ENCODE measurements around the gene CCT7.
"Not testable (repeated sequence)": the region's sequence is repeated elsewhere in the genome, so short reads cannot be mapped to it uniquely, and the experiment has no call there.

Gene CCT7

DNA sequence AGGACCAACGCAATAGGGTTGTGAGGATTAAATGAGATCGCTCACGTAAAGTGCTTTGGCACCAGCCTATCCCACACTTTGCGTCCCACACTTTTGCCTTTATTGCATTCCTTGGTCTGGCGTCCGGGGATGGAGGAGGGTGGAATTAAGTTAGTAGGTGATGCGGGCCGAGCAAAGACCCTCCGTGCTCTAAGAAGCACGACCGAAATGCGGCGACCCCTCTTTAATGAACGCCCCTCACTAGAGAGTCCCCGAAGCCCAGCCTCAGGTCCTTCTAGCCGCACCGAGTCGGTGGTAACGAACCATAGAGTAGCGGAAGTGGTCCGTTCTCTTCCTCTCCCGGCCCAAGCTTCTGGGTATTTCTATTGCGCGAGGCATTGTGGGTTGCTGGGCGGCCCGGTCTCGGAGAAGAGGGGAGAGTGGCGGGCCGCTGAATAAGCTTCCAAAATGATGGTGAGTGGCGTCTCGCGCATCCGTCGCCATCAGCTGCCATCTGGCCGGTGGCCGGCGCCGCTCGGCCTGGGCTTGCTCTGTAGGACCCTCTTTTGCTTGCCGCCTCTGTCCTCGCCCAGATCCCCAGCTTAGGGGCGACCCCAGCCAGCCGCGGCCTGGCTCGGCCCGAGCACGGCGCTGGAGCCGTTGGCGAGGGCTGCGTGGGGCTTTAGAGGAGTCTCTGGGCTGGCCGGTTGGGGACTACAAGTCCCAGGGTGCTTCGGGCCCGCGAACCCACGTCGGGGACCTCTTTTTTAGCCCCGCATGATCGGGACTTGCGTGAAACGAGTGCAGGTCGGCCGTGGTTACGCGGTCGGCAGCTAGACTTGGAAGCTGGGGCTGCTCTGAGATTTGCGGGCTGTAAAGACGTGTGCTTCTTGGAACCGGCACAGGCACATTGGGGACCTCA, at the start of gene CCT7:
CCT7 (plus strand) TSS at position 377 of the 901 bp plus-strand sequence; CDS start at position 448, 71 bp downstream.
- Histone ChIP-seq H3K4me2 (ENCODE audit: low read length) (peak within 1 kb of the TSS; percentile 99), H3K4me3 (ENCODE audit: low read depth, low read length) (peak within 1 kb of the TSS; percentile 71), H2AFZ (peak within 1 kb of the TSS; percentile 98), H3K27ac (peak within 1 kb of the TSS; percentile 95), H3K4me1 (peaks cover 7% of the 10 kb centered on the region), H3K36me3 (ENCODE audit: control insufficient read depth, insufficient read depth, low read length) (no peaks in the 10 kb centered on the region), H3K79me2 (peaks cover 16% of the 10 kb centered on the region), H3K9me3 (ENCODE audit: control insufficient read depth, low read length) (no peaks in the 10 kb centered on the region), H3K27me3 (ENCODE audit: control insufficient read depth, insufficient read depth, low read length) (no peaks in the 10 kb centered on the region), H3K9ac (peak within 1 kb of the TSS; percentile 88)
- TF ChIP-seq, protein P1, sequence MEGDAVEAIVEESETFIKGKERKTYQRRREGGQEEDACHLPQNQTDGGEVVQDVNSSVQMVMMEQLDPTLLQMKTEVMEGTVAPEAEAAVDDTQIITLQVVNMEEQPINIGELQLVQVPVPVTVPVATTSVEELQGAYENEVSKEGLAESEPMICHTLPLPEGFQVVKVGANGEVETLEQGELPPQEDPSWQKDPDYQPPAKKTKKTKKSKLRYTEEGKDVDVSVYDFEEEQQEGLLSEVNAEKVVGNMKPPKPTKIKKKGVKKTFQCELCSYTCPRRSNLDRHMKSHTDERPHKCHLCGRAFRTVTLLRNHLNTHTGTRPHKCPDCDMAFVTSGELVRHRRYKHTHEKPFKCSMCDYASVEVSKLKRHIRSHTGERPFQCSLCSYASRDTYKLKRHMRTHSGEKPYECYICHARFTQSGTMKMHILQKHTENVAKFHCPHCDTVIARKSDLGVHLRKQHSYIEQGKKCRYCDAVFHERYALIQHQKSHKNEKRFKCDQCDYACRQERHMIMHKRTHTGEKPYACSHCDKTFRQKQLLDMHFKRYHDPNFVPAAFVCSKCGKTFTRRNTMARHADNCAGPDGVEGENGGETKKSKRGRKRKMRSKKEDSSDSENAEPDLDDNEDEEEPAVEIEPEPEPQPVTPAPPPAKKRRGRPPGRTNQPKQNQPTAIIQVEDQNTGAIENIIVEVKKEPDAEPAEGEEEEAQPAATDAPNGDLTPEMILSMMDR (IDR thresholded peaks at IDR 0.05): no peak

DNA sequence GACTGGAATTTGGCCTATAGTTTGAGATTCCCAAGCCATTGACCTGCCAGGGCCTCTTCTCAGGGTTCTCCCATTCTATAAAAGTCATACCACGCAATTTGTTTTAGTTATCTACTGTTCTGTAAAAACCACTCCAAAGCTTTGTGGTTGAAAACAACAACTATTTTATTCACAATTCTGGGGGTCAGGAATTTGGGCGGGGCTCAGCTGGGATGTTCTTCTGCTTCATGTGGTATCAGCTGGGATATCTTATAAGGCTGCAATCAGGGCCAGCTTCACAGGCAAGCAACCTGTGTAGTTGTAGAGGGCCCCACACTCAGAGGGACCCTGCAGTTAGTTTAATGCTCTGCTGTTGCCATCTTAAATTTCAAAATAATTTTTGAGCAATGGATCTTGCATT, 48.1 kb upstream of the CCT7 start:
- H3K4me3 ChIP-seq (ENCODE audit: low read depth, low read length): no peak overlapping the region

DNA sequence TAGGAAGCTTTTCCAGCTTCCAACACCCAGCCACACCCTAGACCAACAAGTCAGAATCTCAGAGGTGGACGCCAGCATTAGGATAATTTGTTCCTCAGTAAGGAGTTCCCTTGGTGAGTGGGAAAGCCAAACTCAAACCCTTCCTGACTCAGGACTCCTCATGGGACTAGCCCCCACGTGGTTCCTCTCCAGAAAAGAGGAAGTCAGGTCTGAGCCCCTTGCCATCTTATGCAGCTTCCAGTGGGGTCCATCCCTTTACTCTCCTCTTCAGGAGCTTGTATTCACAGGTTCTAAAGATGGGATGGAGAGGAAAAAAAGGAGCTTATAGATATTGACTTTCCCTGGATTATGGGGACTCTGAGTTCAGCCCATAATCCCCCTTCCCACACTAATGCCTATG, 46.6 kb upstream of the CCT7 start:
- no peaks in the 10 kb centered on the region for H3K27me3 ChIP-seq (ENCODE audit: control insufficient read depth, insufficient read depth, low read length)
- H3K9ac ChIP-seq: no peak overlapping the region
- no peak overlapping the region for H3K27ac ChIP-seq
- no peak overlapping the region for H3K4me3 ChIP-seq (ENCODE audit: low read depth, low read length)
- H3K4me2 ChIP-seq (ENCODE audit: low read length): no peak overlapping the region
- H3K36me3 ChIP-seq (ENCODE audit: control insufficient read depth, insufficient read depth, low read length): no peaks in the 10 kb centered on the region
- TF ChIP-seq, protein P1 (IDR thresholded peaks at IDR 0.05): no peak
- H3K9me3 ChIP-seq (ENCODE audit: control insufficient read depth, low read length): no peaks in the 10 kb centered on the region
- H3K4me1 ChIP-seq: no peaks in the 10 kb centered on the region
- no peak overlapping the region for H2AFZ ChIP-seq
- no peaks in the 10 kb centered on the region for H3K79me2 ChIP-seq

More for the DNA sequence above, 48.1 kb upstream of the CCT7 start:
- Histone ChIP-seq H3K4me2 (ENCODE audit: low read length) (no peak overlapping the region), H2AFZ (no peak overlapping the region), H3K36me3 (ENCODE audit: control insufficient read depth, insufficient read depth, low read length) (no peaks in the 10 kb centered on the region), H3K27me3 (ENCODE audit: control insufficient read depth, insufficient read depth, low read length) (no peaks in the 10 kb centered on the region), H3K9ac (no peak overlapping the region), H3K79me2 (no peaks in the 10 kb centered on the region), H3K4me1 (no peaks in the 10 kb centered on the region), H3K27ac (no peak overlapping the region), H3K9me3 (ENCODE audit: control insufficient read depth, low read length) (no peaks in the 10 kb centered on the region)
- TF ChIP-seq, protein P1 (IDR thresholded peaks at IDR 0.05): no peak

DNA sequence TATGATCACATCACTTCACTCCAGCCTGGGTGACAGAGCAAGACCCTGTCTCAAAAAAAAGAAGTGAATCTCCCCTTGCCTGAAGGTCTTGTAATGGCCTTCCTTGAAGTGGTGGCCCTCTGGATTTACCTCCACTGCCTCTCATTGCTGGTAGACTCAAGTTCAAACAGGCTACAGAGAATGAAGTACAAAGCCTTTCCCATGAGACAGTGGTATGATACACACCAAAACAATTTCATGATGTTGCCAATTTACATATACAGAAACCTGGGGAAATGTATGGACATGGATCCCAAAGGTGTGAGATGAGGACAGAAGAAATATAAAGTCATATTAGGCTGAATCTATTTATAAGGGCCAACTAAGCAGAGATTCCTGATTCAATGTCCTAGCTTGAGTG, 36.5 kb upstream of the CCT7 start:
- no peak overlapping the region for H2AFZ ChIP-seq
- H3K4me3 ChIP-seq (ENCODE audit: low read depth, low read length): no peak overlapping the region
- no peak overlapping the region for H3K9ac ChIP-seq
- TF ChIP-seq, protein P1 (IDR thresholded peaks at IDR 0.05): no peak
- H3K27ac ChIP-seq: no peak overlapping the region
- H3K4me1 ChIP-seq: no peaks in the 10 kb centered on the region
- no peak overlapping the region for H3K4me2 ChIP-seq (ENCODE audit: low read length)
- H3K9me3 ChIP-seq (ENCODE audit: control insufficient read depth, low read length): no peaks in the 10 kb centered on the region
- no peaks in the 10 kb centered on the region for H3K36me3 ChIP-seq (ENCODE audit: control insufficient read depth, insufficient read depth, low read length)
- H3K27me3 ChIP-seq (ENCODE audit: control insufficient read depth, insufficient read depth, low read length): no peaks in the 10 kb centered on the region
- H3K79me2 ChIP-seq: no peaks in the 10 kb centered on the region

DNA sequence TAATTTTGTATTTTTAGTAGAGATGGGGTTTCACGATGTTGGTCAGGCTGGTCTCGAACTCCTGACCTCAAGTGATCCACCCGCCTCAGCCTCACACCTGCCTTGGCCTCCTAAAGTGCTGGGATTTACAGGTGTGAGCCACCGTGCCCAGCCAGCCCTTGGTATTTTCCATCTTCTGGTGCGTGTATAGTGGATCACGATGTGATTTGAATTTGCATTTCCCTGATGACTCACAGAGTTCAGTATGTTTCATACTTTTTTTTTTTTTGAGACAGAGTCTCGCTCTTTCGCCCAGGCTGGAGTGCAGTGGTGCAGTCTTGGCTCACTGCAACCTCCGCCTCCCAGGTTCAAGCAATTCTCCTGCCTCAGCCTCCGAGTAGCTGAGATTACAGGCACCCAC, 33.8 kb upstream of the CCT7 start:
- H3K9me3 ChIP-seq (ENCODE audit: control insufficient read depth, low read length); H3K9ac ChIP-seq; H3K79me2 ChIP-seq; H3K4me1 ChIP-seq; H2AFZ ChIP-seq; H3K36me3 ChIP-seq (ENCODE audit: control insufficient read depth, insufficient read depth, low read length); H3K27ac ChIP-seq; H3K27me3 ChIP-seq (ENCODE audit: control insufficient read depth, insufficient read depth, low read length); H3K4me3 ChIP-seq (ENCODE audit: low read depth, low read length); H3K4me2 ChIP-seq (ENCODE audit: low read length): not testable (repeated sequence)

Measured in parathyroid adenoma (tissue), 2 donors.